SK-N-DZ (cell line): Measurements from ENCODE around the gene GALNT18.
"Not testable (repeated sequence)": the region's sequence is repeated elsewhere in the genome, so short reads cannot be mapped to it uniquely, and the experiment has no call there.

Experiments
- DNase-seq: peaks from one replicate; pipeline ENCODE4 v3.0.0-alpha.2; 2015; ENCODE audit warnings: low spot score

GALNT18 gene

GRCh38 chr11:11351851-11352250, 270.0 kb downstream of the GALNT18 start:
- DNase-seq, result not testable (repeated sequence)

DNA sequence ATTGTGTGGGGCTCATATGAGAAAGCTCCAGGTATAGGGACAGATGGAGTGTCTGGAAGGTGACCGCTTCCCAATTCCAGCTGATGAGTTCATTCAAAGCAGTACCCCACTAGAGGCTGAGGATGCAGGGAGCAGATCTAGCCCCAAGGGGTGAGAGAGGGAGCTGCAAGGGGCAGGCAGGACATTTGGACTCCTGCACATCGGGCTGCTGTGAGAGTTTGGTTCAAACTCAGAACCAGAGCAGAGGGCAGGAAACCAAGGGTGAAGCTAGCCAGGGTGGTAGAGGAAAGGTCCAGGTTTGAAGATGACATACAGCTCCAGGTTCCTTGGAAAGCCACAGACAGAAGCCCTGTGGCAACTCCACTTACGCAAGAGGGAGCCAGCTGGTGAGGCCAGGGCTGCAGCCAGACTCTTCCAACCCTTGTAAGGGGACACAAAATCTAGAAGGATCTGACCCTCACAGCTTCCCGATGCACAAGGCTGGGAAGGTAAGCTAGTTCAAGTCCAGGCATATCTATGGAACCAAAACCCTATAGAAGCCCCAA, 270.7 kb downstream of the GALNT18 start:
- DNase-seq, result no peak

- DNase-seq, result no peak
Observed at GRCh38 chr11:11349870-11350337, 271.9 kb downstream of the GALNT18 start.

GRCh38 chr11:11349106-11349825, 272.5 kb downstream of the GALNT18 start:
- DNase-seq, result no peak

DNA sequence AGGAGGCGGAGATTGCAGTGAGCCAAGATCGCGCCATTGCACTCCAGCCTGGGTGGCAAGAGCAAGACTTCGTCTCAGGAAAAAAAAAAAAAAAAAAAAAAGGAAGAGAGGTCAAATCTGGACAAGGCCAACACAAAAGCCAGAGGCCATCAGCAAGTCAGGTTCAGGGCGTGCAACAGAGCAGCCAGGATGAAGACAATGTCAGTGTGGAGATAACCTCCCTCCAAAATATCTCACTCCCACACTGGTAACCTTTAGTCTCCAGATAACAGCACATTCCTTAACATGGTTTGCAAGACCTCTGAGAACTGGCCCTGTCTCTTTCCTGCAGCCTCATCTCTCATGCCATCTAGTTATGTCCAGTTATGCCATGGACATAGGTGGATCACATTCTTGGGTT, 273.5 kb downstream of the GALNT18 start:
- no peak for DNase-seq

DNA sequence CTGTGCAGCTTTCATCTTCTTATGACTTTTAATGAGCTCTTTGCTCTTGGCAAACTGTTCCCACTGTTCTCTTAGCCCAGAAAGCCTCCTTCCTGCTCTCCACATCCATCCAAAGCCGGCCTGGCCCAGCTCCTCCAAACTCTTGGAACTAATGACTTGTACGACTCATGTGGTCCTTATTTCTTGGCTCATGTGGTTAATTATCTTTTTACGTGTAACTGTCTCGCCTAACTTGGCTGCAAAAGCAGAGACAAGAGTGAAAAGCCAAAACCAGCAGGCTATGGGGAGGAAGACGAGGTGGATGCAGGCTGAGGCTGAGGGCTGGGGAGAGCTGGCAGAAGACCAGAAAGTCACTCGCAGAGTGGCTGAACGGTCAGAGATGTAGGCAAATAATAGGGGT, 274.2 kb downstream of the GALNT18 start:
- no peak for DNase-seq

DNA sequence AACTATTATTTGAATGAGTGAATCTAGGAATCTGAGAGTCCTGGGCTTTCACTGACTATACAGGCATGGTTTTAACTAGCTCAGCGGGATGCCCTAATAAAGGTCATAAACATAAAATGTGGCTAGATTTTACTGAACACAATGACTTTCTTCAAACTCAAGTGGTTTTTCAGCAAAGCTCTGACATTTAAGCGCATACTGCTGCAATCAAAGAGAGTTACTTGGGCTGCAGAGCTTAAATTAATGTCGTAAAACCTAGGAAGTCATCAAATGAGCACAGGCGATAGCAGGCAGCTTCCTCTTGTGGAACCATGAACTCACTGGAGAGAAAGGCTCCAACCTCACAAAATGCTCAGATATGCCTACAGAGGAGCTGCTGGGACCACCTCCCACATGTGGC, 275.5 kb downstream of the GALNT18 start:
- no peak for DNase-seq

DNA sequence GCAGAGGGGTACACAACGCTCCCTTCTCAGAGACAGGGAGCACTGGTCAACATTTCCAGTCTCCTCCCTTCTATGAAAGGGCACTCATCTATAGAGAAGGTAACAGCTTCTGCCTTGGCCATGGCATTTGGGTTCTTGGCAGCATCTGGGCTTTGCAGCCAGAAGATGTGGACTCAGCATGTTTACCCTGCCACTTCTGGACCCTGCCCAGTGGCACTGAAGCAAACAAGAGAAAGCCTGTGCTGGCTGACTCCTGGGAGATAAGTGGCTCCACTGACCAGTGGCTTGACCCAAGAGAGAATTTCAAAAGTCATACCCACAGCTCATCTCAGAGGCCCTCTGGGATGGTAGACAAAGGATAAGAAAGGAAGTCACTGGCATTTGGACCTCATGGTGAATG, 276.7 kb downstream of the GALNT18 start:
- DNase-seq, result no peak

- no peak for DNase-seq
Observed at GRCh38 chr11:11344045-11344444, 277.8 kb downstream of the GALNT18 start.

- no peak for DNase-seq
Observed at GRCh38 chr11:11338304-11338703, 283.5 kb downstream of the GALNT18 start.

GRCh38 chr11:11336664-11337063, 285.1 kb downstream of the GALNT18 start:
- DNase-seq, result no peak

DNA sequence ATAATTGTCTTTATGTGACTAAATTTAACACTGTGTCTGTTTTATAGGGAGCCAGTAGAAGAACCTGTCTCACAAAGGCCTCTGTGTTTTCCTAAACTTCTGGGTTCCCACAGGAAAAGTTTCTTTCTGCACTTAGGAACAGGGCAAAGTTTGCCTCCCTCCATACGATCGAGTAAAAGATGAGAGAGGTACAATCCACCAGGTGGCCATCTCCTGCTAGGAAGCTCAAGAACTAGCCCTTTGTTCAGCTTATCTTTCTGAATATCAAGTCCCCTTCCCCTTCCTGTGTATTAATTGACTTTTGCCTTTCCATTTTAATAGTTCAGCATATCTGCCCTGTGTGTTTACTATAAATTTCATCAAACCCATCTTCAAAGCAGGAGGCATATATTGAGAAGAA, 286.8 kb downstream of the GALNT18 start:
- DNase-seq, result no peak

GRCh38 chr11:11334607-11335006, 287.2 kb downstream of the GALNT18 start:
- DNase-seq, result no peak

DNA sequence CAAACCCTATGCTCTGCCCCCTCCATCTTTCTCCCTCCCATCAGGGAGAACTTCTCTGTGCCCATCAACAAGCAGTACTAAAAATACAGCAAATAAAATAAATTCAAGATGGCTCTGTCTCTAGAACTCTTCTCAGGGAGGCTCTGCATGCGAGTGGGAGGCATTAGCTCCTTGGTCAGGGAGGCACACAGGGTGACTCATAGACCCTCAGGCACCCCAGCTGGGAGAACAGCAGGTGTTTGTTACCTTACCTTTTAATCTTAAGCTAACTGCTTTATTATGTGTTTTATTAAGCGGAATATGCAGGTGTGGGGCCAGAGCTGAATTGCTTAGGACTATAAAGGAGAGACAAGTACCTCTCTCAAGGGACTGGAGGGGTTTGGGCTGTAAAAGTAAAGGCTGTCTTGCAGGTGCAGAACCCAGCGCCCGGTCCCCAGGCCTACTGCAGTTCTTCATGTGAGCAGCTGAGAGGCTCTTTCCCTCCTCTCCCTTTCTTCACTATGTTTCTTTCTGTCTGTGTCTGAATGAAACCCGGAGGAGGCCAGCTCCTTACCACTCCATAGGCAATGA, 289.6 kb downstream of the GALNT18 start:
- no peak for DNase-seq

DNA sequence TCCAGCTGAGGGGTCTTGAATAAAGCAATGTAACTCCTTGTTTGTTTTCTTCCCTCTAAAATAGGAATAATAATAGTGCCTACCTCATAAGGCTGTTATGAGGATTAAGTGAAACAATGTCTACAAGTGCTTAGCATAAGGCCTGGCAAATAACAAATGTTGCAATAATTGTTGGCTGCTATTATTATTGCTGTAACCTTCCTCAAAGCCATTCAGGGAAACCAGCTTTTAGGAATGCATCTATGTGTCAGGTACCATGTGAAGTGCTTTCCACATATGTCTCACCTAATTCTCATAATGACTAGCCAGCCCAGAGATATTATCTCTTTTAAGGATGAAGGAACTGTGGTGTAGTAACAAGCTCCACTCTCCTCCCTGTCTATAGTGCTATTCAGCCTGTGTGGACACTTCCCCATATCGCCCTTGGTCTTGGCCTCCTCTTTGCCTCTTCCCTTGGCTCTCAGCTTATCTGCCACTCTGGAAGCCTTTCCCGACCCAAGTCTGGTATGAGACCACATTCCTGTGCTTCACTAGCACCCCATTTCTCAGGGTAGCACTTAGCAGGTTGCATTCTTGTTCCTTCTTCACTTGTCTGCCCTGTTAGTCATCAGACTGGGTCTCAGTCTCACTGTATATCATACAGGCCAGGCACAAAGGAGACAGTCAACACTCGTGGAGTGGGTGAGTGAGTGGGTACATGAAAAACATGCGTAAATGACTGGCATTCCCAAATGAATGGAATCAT, 292.6 kb downstream of the GALNT18 start:
- DNase-seq, result no peak

DNA sequence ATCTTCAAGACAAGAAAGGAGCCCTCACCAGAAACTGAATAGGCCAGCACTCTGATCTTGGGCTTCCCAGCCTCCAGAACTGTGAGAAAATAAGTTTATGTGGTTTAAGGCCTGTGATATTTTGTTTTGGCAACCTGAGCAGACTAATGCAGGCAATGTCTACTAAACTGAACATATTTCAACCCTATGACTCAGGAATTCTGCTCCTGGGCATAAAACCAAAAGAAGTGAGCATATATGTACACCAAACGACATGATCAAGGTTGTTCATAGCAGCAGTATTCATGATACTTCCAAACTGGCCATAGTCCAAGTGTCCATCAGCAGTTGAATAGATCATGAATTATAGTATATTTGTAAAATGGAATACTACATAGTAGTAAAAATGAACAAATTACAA, 297.7 kb downstream of the GALNT18 start:
- DNase-seq, result no peak

DNA sequence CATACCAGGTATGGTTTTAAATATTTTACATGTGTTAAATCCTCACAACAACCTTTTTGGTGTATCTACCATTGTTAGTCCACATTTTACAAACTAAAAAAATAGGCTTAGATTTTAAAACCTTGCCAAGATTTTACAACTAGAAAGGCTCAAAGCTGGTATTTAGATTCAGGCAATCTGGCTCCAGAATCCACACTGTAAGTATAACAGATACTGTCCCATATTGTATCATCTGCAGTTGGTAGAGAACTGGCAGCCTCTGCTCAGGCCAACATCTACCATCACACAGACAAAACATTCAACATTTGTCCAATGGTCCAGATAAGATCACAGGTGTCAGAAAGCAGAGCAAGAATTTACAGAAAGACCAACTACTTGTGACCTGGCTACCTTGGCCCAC, 299.7 kb downstream of the GALNT18 start:
- DNase-seq, result no peak

- no peak for DNase-seq
Observed at GRCh38 chr11:11320825-11321224, 301.0 kb downstream of the GALNT18 start.

GRCh38 chr11:11318961-11319360, 302.8 kb downstream of the GALNT18 start:
- no peak for DNase-seq

GRCh38 chr11:11318461-11318860, 303.3 kb downstream of the GALNT18 start:
- DNase-seq, result no peak

DNA sequence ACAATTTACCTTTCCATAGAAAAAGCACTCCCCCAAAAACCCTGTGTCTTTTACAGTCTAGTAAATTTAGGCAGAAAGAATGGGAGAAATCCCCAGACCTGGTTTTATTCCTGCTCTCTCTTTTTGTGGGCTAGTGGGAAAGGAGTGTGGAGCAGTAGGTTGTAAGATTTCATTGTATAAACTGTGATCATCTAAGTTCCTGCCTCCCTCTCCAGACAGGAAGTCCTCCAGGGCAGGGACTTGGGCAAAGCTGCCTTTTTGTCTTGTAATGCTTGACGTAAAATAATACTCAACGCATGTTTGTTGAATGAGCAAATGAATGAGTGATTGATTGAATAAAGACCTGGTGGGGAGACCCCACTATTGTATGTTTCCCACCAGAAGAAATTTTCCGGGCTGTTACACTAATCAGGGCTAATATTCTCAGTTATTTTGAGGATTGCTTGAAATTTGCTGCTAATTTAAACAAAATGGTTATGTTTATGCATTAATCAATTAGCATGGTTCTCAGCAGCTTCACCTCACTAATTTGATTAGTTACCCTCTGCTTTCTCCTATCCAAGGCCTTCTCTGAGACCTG, 305.1 kb downstream of the GALNT18 start:
- DNase-seq, result no peak
